ENCODE data around the gene FXYD5. TPM values are rescaled to one million over a fixed set of nuclear protein-coding genes. Genes with fewer than 3 reads are reported as not detected.

Gene FXYD5
- total RNA-seq, 1 donor from 2014 or later = 12.4 TPM

- FAIRE-seq = no peak
Observed at GRCh38 chr19:35155981-35156672, 1.6 kb downstream of the FXYD5 start.

GRCh38 chr19:35156673-35157014 is 2.1 kb downstream of the FXYD5 start:
- no peak overlapping the region for H3K4me3 ChIP-seq (ENCODE audit: low read depth, low read length)
- DNase-seq (ENCODE audit: low read depth) = no peak
- no peak for TF ChIP-seq CTCF (IDR thresholded peaks at IDR 0.05; ENCODE audit: insufficient read depth, low read length, severe bottlenecking)
- FAIRE-seq = no peak
- peaks cover 4% of the 10 kb centered on the region for H3K36me3 ChIP-seq (ENCODE audit: control insufficient read depth, insufficient read depth, low read length)
- H3K27me3 ChIP-seq (ENCODE audit: control insufficient read depth, insufficient read depth, low read length) = no peaks in the 10 kb centered on the region

More at GRCh38 chr19:35155981-35156672, 1.6 kb downstream of the FXYD5 start:
- H3K36me3 ChIP-seq (ENCODE audit: control insufficient read depth, insufficient read depth, low read length) = peaks cover 4% of the 10 kb centered on the region
- no peak for TF ChIP-seq CTCF (IDR thresholded peaks at IDR 0.05; ENCODE audit: insufficient read depth, low read length, severe bottlenecking)
- H3K27me3 ChIP-seq (ENCODE audit: control insufficient read depth, insufficient read depth, low read length) = no peaks in the 10 kb centered on the region
- no peak for DNase-seq (ENCODE audit: low read depth)
- H3K4me3 ChIP-seq (ENCODE audit: low read depth, low read length) = no peak overlapping the region

DNA sequence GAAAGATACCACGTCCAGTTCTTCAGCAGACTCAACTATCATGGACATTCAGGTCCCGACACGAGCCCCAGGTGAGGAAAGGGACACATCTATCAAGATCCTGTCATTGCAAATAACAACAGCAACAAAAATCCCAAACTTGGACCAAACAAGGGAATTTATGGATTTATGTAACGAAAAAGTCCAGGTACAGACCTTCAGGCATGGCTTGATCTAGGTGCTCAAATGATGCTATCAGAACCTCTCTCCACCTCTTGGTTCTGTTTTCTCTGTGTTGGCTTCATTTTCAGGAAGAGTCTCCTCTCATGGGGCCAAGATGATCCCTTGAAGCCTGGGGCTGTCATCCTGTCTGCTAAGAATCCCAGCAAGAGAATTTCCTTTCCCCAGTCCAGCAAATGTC is 2.9 kb downstream of the FXYD5 start:
- Histone ChIP-seq H3K27me3 (ENCODE audit: control insufficient read depth, insufficient read depth, low read length) (no peaks in the 10 kb centered on the region), H3K4me3 (ENCODE audit: low read depth, low read length) (no peak overlapping the region), H3K36me3 (ENCODE audit: control insufficient read depth, insufficient read depth, low read length) (peaks cover 4% of the 10 kb centered on the region)
- DNase-seq (ENCODE audit: low read depth) (no peak), FAIRE-seq (no peak)
- TF ChIP-seq CTCF (IDR thresholded peaks at IDR 0.05; ENCODE audit: insufficient read depth, low read length, severe bottlenecking) = no peak

DNA sequence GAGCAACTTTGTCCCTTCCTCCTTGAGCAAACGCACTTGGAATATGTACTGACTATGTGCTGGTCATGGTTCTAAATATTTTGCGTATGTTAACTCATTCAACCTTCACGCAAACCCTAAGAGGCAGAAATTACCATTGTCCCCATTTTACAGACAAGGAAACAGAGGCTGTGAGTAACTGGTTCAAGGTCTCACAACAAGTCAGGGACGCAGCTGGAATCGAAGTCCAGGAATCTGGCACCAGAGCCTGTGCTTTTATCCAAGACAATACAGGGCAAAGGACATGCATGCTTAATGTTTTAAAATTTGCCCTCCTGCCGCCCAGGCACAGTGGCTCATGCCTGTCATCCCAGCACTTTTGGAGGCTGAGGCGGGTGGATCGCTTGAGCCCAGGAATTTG is 5.1 kb downstream of the FXYD5 start:
- Histone ChIP-seq H3K36me3 (ENCODE audit: control insufficient read depth, insufficient read depth, low read length) (peaks cover 10% of the 10 kb centered on the region), H3K4me3 (ENCODE audit: low read depth, low read length) (no peak overlapping the region), H3K27me3 (ENCODE audit: control insufficient read depth, insufficient read depth, low read length) (no peaks in the 10 kb centered on the region)
- DNase-seq (ENCODE audit: low read depth) = no peak
- no peak for TF ChIP-seq CTCF (IDR thresholded peaks at IDR 0.05; ENCODE audit: insufficient read depth, low read length, severe bottlenecking)
- FAIRE-seq = no peak

DNA sequence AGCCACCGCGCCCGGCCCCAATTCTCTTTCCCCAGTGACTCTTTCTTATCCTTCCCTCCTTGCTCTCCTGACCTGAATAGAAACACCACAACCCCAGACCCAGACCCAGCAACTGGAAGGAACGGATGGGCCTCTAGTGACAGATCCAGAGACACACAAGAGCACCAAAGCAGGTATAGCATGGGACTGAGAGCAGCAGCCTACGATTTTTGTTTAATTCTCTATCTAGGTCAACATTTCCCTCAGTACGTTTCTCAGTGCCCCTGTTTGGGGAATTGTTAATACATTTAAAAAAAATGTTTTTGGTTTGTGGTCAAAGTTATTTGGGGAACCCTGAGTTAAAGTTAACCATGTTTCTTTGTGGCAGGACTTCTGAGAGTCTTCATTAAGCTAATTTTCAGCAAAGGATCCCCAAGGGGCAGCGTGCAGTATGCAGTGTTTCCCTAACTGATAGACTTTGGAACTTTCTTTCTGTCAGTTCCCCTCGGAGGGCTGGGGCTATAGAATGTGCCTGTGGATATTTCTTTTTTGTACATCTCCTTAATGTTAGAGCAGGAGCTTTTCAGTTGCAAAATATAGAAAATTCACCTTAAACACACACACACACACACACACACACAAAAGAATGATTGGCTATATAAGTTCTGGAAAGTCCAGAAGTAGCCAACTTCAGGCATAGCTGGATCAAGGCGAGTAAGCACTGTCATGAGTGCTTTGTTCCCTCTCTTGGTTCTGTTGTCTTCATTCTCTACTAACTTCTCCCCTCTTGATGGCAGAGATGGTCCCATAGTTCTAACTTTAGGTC is 6.3 kb downstream of the FXYD5 start:
- Histone ChIP-seq H3K36me3 (ENCODE audit: control insufficient read depth, insufficient read depth, low read length) (peaks cover 12% of the 10 kb centered on the region), H3K4me3 (ENCODE audit: low read depth, low read length) (no peak overlapping the region), H3K27me3 (ENCODE audit: control insufficient read depth, insufficient read depth, low read length) (no peaks in the 10 kb centered on the region)
- FAIRE-seq (no peak), DNase-seq (ENCODE audit: low read depth) (no peak)
- no peak for TF ChIP-seq CTCF (IDR thresholded peaks at IDR 0.05; ENCODE audit: insufficient read depth, low read length, severe bottlenecking)

All from bronchial epithelial cell (primary cell).